ENCODE results near the gene KCNG1.

DNA sequence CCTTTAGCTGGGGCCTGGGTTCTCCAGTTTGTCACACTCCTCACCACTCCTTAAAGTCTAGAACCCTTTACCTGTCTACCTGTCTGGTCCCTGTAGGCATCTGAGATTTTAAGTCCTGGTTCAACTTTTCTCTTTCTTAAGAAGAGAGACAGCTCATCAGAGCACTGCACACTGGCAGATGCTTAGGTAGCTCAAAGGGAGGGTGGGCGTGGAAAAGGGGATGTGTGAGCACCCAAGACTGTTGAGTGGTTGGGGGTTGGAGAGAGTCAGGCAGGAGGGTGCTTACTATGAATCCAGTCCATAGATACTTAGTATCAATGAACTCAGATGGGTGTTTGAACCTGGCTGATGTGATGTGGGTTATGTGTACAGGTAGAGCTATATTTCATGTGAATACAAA lies 6.6 kb upstream of the KCNG1 start:
- TF ChIP-seq, protein P1, sequence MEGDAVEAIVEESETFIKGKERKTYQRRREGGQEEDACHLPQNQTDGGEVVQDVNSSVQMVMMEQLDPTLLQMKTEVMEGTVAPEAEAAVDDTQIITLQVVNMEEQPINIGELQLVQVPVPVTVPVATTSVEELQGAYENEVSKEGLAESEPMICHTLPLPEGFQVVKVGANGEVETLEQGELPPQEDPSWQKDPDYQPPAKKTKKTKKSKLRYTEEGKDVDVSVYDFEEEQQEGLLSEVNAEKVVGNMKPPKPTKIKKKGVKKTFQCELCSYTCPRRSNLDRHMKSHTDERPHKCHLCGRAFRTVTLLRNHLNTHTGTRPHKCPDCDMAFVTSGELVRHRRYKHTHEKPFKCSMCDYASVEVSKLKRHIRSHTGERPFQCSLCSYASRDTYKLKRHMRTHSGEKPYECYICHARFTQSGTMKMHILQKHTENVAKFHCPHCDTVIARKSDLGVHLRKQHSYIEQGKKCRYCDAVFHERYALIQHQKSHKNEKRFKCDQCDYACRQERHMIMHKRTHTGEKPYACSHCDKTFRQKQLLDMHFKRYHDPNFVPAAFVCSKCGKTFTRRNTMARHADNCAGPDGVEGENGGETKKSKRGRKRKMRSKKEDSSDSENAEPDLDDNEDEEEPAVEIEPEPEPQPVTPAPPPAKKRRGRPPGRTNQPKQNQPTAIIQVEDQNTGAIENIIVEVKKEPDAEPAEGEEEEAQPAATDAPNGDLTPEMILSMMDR (IDR thresholded peaks at IDR 0.05) = no peak
- TF ChIP-seq ZFX (IDR thresholded peaks at IDR 0.05; ENCODE audit: borderline replicate concordance) = no peak

Measured in 22Rv1 (cell line).